ENCODE data around the gene SESN1.

- TF ChIP-seq CTCF (IDR thresholded peaks at IDR 0.05; ENCODE audit: insufficient read depth, low read depth, low read length): no peak
- TF ChIP-seq EZH2 (IDR thresholded peaks at IDR 0.05; ENCODE audit: insufficient read depth, low read length): no peak
Observed at GRCh38 chr6:109024368-109024767, 70.3 kb downstream of the SESN1 start.

Data from astrocyte (in vitro differentiated cells and primary cell).